CD14-positive monocyte (primary cell): ENCODE results near the gene TCP1. TPM values are rescaled to one million over a fixed set of nuclear protein-coding genes. Genes with fewer than 3 reads are reported as not detected.

Experiments
- DNase-seq, 3 donors: peaks; one replicate each; pipeline ENCODE4 v3.0.0-alpha.2; 2011 to 2022
- H2AFZ ChIP-seq: 2 replicates; pipeline ENCODE4 v1.6.0; 2012; ENCODE audit warnings: mild to moderate bottlenecking, low read depth, low read length, inconsistent platforms; ENCODE audit not compliant: insufficient read depth, poor library complexity, severe bottlenecking
- H3K27ac ChIP-seq, 2 donors: 1 replicate in 1 of 2; 2 replicates in 1 of 2; pipeline ENCODE4 v1.5.1; 2012 to 2013; ENCODE audit warnings: low read length in 2 of 2, control low read depth in 1 of 2, inconsistent platforms in 1 of 2, low read depth in 1 of 2, mild to moderate bottlenecking in 1 of 2
- H3K27me3 ChIP-seq, 2 donors: one replicate each; pipeline versions ENCODE4 v1.6.0 to v1.6.1; 2011 to 2013; ENCODE audit warnings: low read length in 2 of 2; ENCODE audit not compliant: control insufficient read depth in 2 of 2, insufficient read depth in 2 of 2
- H3K36me3 ChIP-seq, 2 donors: replicated peaks in 1 of 2; 1 replicate in 1 of 2; 2 replicates in 1 of 2; pipeline versions ENCODE4 v1.5.1 to v1.6.1; 2012 to 2013; ENCODE audit warnings: low read length in 2 of 2, control low read depth in 1 of 2, inconsistent platforms in 1 of 2, mild to moderate bottlenecking in 1 of 2; ENCODE audit not compliant: insufficient read depth in 2 of 2, control insufficient read depth in 1 of 2
- H3K4me1 ChIP-seq, 2 donors: 1 replicate in 1 of 2; 2 replicates in 1 of 2; pipeline versions ENCODE4 v1.5.1 to v1.6.1; 2012 to 2013; ENCODE audit warnings: low read length in 2 of 2, control low read depth in 1 of 2, inconsistent platforms in 1 of 2, mild to moderate bottlenecking in 1 of 2, moderate library complexity in 1 of 2; ENCODE audit not compliant: insufficient read depth in 2 of 2, control insufficient read depth in 1 of 2
- H3K4me2 ChIP-seq: replicated peaks from 2 replicates; pipeline ENCODE3; 2012; ENCODE audit warnings: low read length, moderate library complexity, mild to moderate bottlenecking; ENCODE audit not compliant: poor library complexity, severe bottlenecking; ENCODE audit errors: extremely low read depth
- H3K4me3 ChIP-seq, 3 experiments: fragments of 200-600 bp in 1 of 3; sonication (generic) in 1 of 3; replicated peaks in 1 of 3; 1 replicate in 2 of 3; 2 replicates in 1 of 3; pipeline ENCODE4 v1.5.1; 2011 to 2013; ENCODE audit warnings: low read length in 3 of 3, mild to moderate bottlenecking in 3 of 3, control low read depth in 2 of 3, low read depth in 2 of 3, inconsistent platforms in 1 of 3, moderate library complexity in 1 of 3
- H3K79me2 ChIP-seq: 2 replicates; pipeline ENCODE4 v1.6.0; 2012; ENCODE audit warnings: mild to moderate bottlenecking, control low read depth, inconsistent platforms, low read length, moderate library complexity; ENCODE audit not compliant: insufficient read depth
- H3K9ac ChIP-seq: 2 replicates; pipeline ENCODE4 v1.6.0; 2017; ENCODE audit warnings: low read length, mild to moderate bottlenecking; ENCODE audit not compliant: insufficient read depth, poor library complexity, severe bottlenecking
- H3K9me3 ChIP-seq, 2 donors: replicated peaks in 1 of 2; 1 replicate in 1 of 2; 2 replicates in 1 of 2; pipeline versions ENCODE4 v1.5.1 to v1.6.1; 2012 to 2013; ENCODE audit warnings: low read length in 2 of 2, control low read depth in 1 of 2; ENCODE audit not compliant: control insufficient read depth in 1 of 2, insufficient read depth in 1 of 2
- H4K20me1 ChIP-seq: 2 replicates; pipeline ENCODE4 v1.6.0; 2012; ENCODE audit warnings: mild to moderate bottlenecking, low read length, control low read depth, moderate library complexity; ENCODE audit not compliant: insufficient read depth
- H3K27ac Mint-ChIP-seq, 7 donors: one replicate each; pipeline ENCODE4 v1.8.0; 2020; ENCODE audit warnings: mild to moderate bottlenecking in 7 of 7, mixed read lengths in 7 of 7, moderate library complexity in 6 of 7, inconsistent platforms in 2 of 7
- H3K27me3 Mint-ChIP-seq, 3 donors: one replicate each; pipeline ENCODE4 v1.8.0; 2021 to 2022; ENCODE audit warnings: low read depth in 3 of 3, mild to moderate bottlenecking in 3 of 3, mixed read lengths in 3 of 3, moderate library complexity in 3 of 3, inconsistent platforms in 1 of 3
- H3K36me3 Mint-ChIP-seq, 2 donors: one replicate each; pipeline ENCODE4 v1.8.0; 2020; ENCODE audit warnings: mixed read lengths in 2 of 2, inconsistent platforms in 1 of 2, mild to moderate bottlenecking in 1 of 2
- H3K4me1 Mint-ChIP-seq: one replicate; pipeline ENCODE4 v1.8.0; 2020; ENCODE audit warnings: mild to moderate bottlenecking, mixed read lengths
- H3K4me3 Mint-ChIP-seq, 2 donors: one replicate each; pipeline ENCODE4 v1.8.0; 2020; ENCODE audit warnings: mild to moderate bottlenecking in 2 of 2, mixed read lengths in 2 of 2, moderate library complexity in 1 of 2
- H3K9me3 Mint-ChIP-seq, 7 donors: one replicate each; pipeline ENCODE4 v1.8.0; 2020 to 2022; ENCODE audit warnings: mixed read lengths in 7 of 7, mild to moderate bottlenecking in 6 of 7, moderate library complexity in 6 of 7, inconsistent platforms in 2 of 7
- CTCF ChIP-seq: fragments of 200-600 bp; IDR thresholded peaks from one replicate; pipeline ENCODE4 v1.8.0; 2022; ENCODE audit warnings: antibody characterized with exemption, mild to moderate bottlenecking
- WGBS: methylation state at CpG from one replicate; pipeline ENCODE4 v1.1.5; 2013; ENCODE audit warnings: missing lambda C conversion rate; ENCODE audit not compliant: insufficient coverage; 5-methylcytosine and 5-hydroxymethylcytosine counted together
- intact Hi-C, 2 donors: fragments of 100-400 bp; cut with micrococcal nuclease; formaldehyde crosslinking; loops; one replicate each; pipeline versions ENCODE4 v1.15.0 to v1.15.1; 2023
- polyA plus RNA-seq, 3 donors: library from polyadenylated mRNA; depleted of rRNA in 1 of 3; unstranded in 2 of 3; stranded (reverse) in 1 of 3; fragments of 300-500 nt in 2 of 3; fragments of >200 nt in 1 of 3; fragmentation: Illumina TruSeq in 2 of 3; gene quantifications; 1 replicate in 2 of 3; 2 replicates in 1 of 3; pipeline ENCODE4 v1.2.3, GENCODE V29; 2012 to 2021

TCP1 gene
- polyA plus RNA-seq, 3 donors, result 44.5 to 79.5 (median 69.3) TPM

- no peaks in the 10 kb centered on the region for H3K79me2 ChIP-seq
- no peak for DNase-seq
- Mint-ChIP-seq H3K27ac (peak overlapping the region in 2 of 7 donors; percentile 56 to 78), H3K36me3 (peaks cover 0 to 1% of the 10 kb centered on the region in 2 donors), H3K9me3 (no peaks in the 10 kb centered on the region), H3K4me1 (peaks cover 19% of the 10 kb centered on the region), H3K4me3 (no peak overlapping the region), H3K27me3 (no peaks in the 10 kb centered on the region)
- no peaks in the 10 kb centered on the region for H4K20me1 ChIP-seq
- WGBS, result 74% methylated on average over 4 of the region's 6 CpGs
- intact Hi-C loops, result no loop called here
- H3K4me3 ChIP-seq, result no peak overlapping the region
- no peaks in the 10 kb centered on the region for H3K36me3 ChIP-seq
- H3K27me3 ChIP-seq, result no peaks in the 10 kb centered on the region
- TF ChIP-seq CTCF, result no peak
- peaks cover 18 to 21% of the 10 kb centered on the region in 2 donors for H3K4me1 ChIP-seq
- H2AFZ ChIP-seq, result peak overlapping the region; percentile 15
- no peak overlapping the region for H3K4me2 ChIP-seq
- H3K9ac ChIP-seq, result no peak overlapping the region
- H3K27ac ChIP-seq, result no peak overlapping the region
- H3K9me3 ChIP-seq, result no peaks in the 10 kb centered on the region
These were observed 16.1 kb upstream of the TCP1 start for GRCh38 chr6:159805440-159806020.

GRCh38 chr6:159804504-159804903 is 15.1 kb upstream of the TCP1 start:
- Mint-ChIP-seq H3K27ac (peak overlapping the region in 1 of 7 donors; percentile 6), H3K4me3 (no peak overlapping the region), H3K9me3 (peaks cover 0 to 3% (median 0%) of the 10 kb centered on the region in 7 donors), H3K27me3 (no peaks in the 10 kb centered on the region), H3K4me1 (peaks cover 19% of the 10 kb centered on the region), H3K36me3 (peaks cover 5 to 8% of the 10 kb centered on the region in 2 donors)
- Histone ChIP-seq H3K9me3 (no peaks in the 10 kb centered on the region), H3K27me3 (no peaks in the 10 kb centered on the region), H4K20me1 (no peaks in the 10 kb centered on the region), H3K4me3 (no peak overlapping the region), H3K4me2 (no peak overlapping the region), H3K36me3 (peaks cover 2 to 6% of the 10 kb centered on the region in 2 donors), H3K4me1 (peaks cover 18 to 21% of the 10 kb centered on the region in 2 donors), H2AFZ (no peak overlapping the region), H3K79me2 (no peaks in the 10 kb centered on the region), H3K27ac (no peak overlapping the region), H3K9ac (no peak overlapping the region)
- no peak for TF ChIP-seq CTCF
- no peak for DNase-seq
- intact Hi-C loops, result no loop called here
- WGBS, result 98% methylated on average over 7 of the region's 10 CpGs
